HS-27A (cell line): Measurements from ENCODE around the gene PPM1G.

Source experiments
- DNase-seq: peaks from one replicate; pipeline ENCODE4 v3.0.0-alpha.2; 2012; ENCODE audit warnings: low read depth, missing footprints

The PPM1G gene

GRCh38 chr2:27412419-27413152, 3.2 kb upstream of the PPM1G start:
- no peak for DNase-seq

GRCh38 chr2:27408601-27409320, 630 bp downstream of the PPM1G start:
- no peak for DNase-seq

GRCh38 chr2:27407798-27408491, 1.4 kb downstream of the PPM1G start:
- no peak for DNase-seq

GRCh38 chr2:27400348-27401135, 8.8 kb downstream of the PPM1G start:
- DNase-seq, result no peak

GRCh38 chr2:27398962-27399361, 10.4 kb downstream of the PPM1G start:
- no peak for DNase-seq

GRCh38 chr2:27393225-27393624, 16.2 kb downstream of the PPM1G start:
- DNase-seq, result no peak

- DNase-seq, result no peak
These were observed 18.3 kb downstream of the PPM1G start for GRCh38 chr2:27390822-27391679.

GRCh38 chr2:27381577-27382181, 27.7 kb downstream of the PPM1G start:
- DNase-seq, result no peak

- no peak for DNase-seq
These were observed 28.5 kb downstream of the PPM1G start, which contains the start of gene ZNF513 for GRCh38 chr2:27380626-27381545. Gene ZNF513 (minus strand): TSS chr2:27380734. CDS start chr2:27380526, 208 bp downstream.

- DNase-seq, result no peak
These were observed 29.4 kb downstream of the PPM1G start for GRCh38 chr2:27379836-27380625.

GRCh38 chr2:27379383-27379835, 30.0 kb downstream of the PPM1G start:
- DNase-seq, result no peak

GRCh38 chr2:27378809-27379290, 30.5 kb downstream of the PPM1G start:
- no peak for DNase-seq

- DNase-seq, result no peak
These were observed 31.1 kb downstream of the PPM1G start for GRCh38 chr2:27378096-27378808.

GRCh38 chr2:27377618-27378095, 31.7 kb downstream of the PPM1G start:
- DNase-seq, result no peak

GRCh38 chr2:27376866-27377617, 32.3 kb downstream of the PPM1G start:
- no peak for DNase-seq

- DNase-seq, result no peak
These were observed 33.1 kb downstream of the PPM1G start for GRCh38 chr2:27376151-27376865.
